Activated naive CD4-positive, alpha-beta T cell treated with anti-CD3 and anti-CD28 coated beads for 36 hours (primary cell): ENCODE results near the gene BEST1. TPM values are rescaled to one million over a fixed set of nuclear protein-coding genes. Genes with fewer than 3 reads are reported as not detected.

Source experiments
- CTCF ChIA-PET: fragments of 350-600 bp; sonication (Branson Sonifier 250); formaldehyde crosslinking; loops from one replicate; lab custom pipeline; 2021; ENCODE audit warnings: antibody characterized with exemption; lab: Charles Lee
- DNase-seq: peaks from one replicate; pipeline ENCODE4 v3.0.0-alpha.2; 2020
- H3K27ac Mint-ChIP-seq: one replicate; pipeline ENCODE4 v1.8.0; 2021; ENCODE audit warnings: mild to moderate bottlenecking, mixed read lengths
- H3K27me3 Mint-ChIP-seq: one replicate; pipeline ENCODE4 v1.8.0; 2021; ENCODE audit warnings: low read depth, mixed read lengths
- H3K36me3 Mint-ChIP-seq: one replicate; pipeline ENCODE4 v1.8.0; 2021; ENCODE audit warnings: low read depth, mixed read lengths
- H3K4me1 Mint-ChIP-seq: one replicate; pipeline ENCODE4 v1.8.0; 2021; ENCODE audit warnings: low read depth, mixed read lengths
- H3K4me3 Mint-ChIP-seq: one replicate; pipeline ENCODE4 v1.8.0; 2021; ENCODE audit warnings: mild to moderate bottlenecking, moderate library complexity, mixed read lengths
- H3K9me3 Mint-ChIP-seq: one replicate; pipeline ENCODE4 v1.8.0; 2021; ENCODE audit warnings: mixed read lengths
- intact Hi-C: fragments of 100-400 bp; cut with micrococcal nuclease; formaldehyde crosslinking; loops from one replicate; pipeline ENCODE4 v1.15.1; 2023
- total RNA-seq, 2 experiments: library from RNA; stranded (reverse); gene quantifications; one replicate each; pipeline ENCODE4 v1.2.3, GENCODE V29; 2021

Gene BEST1
- total RNA-seq, 2 experiments from 2014 or later, result 0.45 to 0.49 TPM

DNA sequence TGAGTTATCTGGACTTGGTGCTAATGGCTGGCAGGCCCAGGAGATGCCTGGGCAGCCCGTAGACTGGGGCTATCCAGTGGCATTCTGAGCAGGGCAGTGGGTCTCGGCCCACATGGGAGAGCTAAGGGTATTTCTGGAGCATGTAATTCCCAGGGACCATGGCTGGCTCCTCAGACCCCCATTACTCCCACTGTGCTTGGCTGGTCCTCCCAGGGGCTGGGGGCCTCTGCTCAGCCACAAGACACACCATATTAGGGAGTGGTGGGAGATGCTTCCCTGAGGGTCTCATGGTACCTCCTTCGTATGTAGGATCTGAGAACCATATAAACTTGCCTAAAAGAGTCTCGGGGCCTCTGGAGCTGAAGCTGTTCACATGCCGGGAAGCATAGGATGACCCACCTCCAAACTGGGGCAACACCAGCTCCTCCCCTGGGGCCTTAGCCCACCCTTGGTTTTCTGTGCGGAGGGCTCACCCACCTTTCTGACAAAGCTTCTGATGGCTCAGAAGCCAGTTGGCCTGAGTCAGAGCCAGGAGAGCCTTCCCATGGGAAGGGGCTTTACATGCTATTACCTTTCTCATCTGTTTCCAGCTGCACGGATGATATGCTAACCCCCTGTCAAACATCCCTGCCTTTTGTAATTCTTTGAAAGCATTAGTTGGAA, 26.8 kb downstream of the BEST1 start:
- no peak for DNase-seq
- Mint-ChIP-seq H3K4me3 (no peak overlapping the region), H3K27me3 (no peaks in the 10 kb centered on the region), H3K27ac (no peak overlapping the region), H3K9me3 (no peaks in the 10 kb centered on the region), H3K4me1 (peaks cover 18% of the 10 kb centered on the region), H3K36me3 (no peaks in the 10 kb centered on the region)
- CTCF ChIA-PET, result interaction anchor here (1.3 kb wide), 1 partner anchor 105 kb away, joined by 7 read pairs; no protein-coding TSS in a partner anchor
- intact Hi-C loops, result no loop called here

DNA sequence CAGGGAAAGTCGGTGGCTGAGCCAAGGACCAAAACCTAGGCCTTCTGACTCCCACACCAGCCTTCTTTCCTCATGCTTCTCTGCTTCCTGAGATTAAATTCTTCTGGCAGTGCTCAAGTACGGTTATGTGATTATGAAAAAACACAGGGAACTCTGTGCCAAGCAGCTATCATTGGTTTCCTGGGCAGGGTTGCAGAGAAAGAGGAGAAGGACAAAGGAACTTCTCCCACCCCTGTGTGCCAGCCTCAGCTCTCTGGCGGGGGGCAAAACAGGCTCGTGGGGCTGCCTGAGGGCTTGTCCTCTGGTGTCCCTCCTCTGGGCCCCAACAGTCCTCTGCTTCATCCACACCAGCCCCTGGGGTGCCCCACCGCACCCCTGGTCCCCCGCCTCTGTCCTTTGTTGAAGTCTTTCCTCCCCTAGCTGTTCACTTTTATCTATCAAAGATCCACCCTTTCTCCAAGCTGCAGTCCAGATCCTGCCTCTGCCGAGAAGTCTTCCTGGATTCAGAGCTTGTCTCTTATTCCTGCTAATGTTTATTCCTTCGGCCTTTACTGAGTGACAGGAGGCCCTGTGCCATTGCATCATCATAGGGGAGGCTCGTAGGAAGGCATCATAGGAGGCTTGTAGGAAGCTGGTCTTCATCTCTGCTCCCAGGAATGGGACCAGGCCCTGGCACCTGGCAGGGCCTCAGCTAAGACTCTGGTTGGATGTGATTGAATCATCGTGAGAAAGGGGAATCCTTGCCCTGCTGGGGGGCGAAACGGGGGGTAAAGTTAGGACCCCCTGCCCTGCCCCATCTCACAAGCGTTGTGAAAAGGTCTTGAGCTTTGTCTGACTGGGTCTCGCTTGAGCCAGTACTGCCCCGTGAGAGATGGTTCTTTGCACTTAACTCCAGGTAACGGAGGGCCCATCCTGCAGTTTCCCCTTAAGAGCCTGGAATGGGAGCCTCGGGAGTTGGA, 28.8 kb downstream of the BEST1 start:
- no peak overlapping the region for H3K4me3 Mint-ChIP-seq
- intact Hi-C loops, result no loop called here
- CTCF ChIA-PET, result interaction anchor here (0.8 to 1.4 kb wide), 3 partner anchors 8 to 103 kb away, joined by 3 to 5 read pairs (median 3); no protein-coding TSS in a partner anchor
- DNase-seq, result no peak
- H3K27ac Mint-ChIP-seq, result no peak overlapping the region
- H3K9me3 Mint-ChIP-seq, result no peaks in the 10 kb centered on the region
- no peaks in the 10 kb centered on the region for H3K27me3 Mint-ChIP-seq
- no peaks in the 10 kb centered on the region for H3K4me1 Mint-ChIP-seq
- H3K36me3 Mint-ChIP-seq, result no peaks in the 10 kb centered on the region

DNA sequence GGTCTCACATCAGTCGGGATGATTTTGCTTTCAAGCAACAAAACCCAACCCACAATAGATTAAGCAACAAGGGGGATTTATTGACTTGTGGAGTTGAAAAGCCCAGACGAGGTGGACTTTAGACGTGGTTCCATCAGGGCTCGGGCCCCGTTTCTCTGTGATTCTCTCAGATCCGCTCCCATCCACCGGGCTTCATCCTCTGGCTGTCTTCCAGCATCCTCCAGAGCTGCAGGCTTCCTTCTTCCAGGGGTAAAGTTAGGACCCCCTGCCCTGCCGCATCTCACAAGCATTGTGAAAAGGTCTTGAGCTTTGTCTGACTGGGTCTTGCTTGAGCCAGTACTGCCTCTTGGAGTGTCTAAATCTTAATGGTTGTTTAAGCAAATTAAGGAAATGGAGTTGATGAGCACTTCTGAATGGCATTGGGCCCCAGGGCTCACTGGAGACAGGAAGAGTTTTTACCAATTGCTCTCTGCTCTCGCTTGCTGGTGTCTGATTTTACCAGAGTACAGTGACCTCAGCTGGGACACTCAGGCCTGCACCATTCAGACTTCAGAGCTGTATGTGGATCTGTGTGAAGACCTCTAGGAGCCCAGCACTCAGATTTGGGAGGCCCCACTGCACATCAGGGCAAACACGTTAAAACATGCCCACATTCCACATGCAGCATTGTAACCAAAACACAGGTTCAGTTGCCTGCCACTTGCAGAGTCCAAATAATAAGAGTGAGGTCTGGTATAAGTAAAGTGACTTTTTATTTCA, 30.8 kb downstream of the BEST1 start:
- DNase-seq, result no peak
- H3K27ac Mint-ChIP-seq, result peak overlapping the region; percentile 63
- H3K9me3 Mint-ChIP-seq, result no peaks in the 10 kb centered on the region
- H3K27me3 Mint-ChIP-seq, result no peaks in the 10 kb centered on the region
- CTCF ChIA-PET, result no interaction called here
- H3K36me3 Mint-ChIP-seq, result no peaks in the 10 kb centered on the region
- no peak overlapping the region for H3K4me3 Mint-ChIP-seq
- H3K4me1 Mint-ChIP-seq, result no peaks in the 10 kb centered on the region
- intact Hi-C loops, result no loop called here

DNA sequence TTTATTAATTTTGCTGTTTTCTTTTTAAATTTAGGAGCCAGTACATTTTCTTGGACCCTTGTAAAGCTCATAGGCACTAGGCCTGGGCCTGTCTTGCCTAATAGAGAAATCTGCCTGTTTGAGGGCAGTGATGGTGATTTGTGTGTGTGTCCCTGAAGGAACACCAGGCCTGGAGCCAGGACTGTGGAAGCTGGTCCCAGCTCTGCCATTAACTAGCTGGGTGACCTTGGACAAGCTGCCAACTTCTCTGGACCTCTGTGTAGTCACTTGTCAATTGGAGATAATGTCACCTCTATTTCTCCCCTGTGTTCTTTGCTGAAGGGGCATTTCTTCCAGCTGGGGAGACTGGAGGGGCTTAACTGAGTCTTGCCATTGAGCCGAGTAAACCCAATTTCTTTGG, 33.3 kb downstream of the BEST1 start:
- intact Hi-C loops, result no loop called here
- H3K9me3 Mint-ChIP-seq, result peaks cover 10% of the 10 kb centered on the region
- no peaks in the 10 kb centered on the region for H3K27me3 Mint-ChIP-seq
- no peaks in the 10 kb centered on the region for H3K4me1 Mint-ChIP-seq
- H3K4me3 Mint-ChIP-seq, result no peak overlapping the region
- no peak for DNase-seq
- no peaks in the 10 kb centered on the region for H3K36me3 Mint-ChIP-seq
- CTCF ChIA-PET, result interaction anchor here (0.9 to 1.5 kb wide), 3 partner anchors 10 to 36 kb away, joined by 3 to 5 read pairs (median 3); no protein-coding TSS in a partner anchor
- no peak overlapping the region for H3K27ac Mint-ChIP-seq

- Mint-ChIP-seq H3K27ac (no peak overlapping the region), H3K4me1 (no peaks in the 10 kb centered on the region), H3K4me3 (no peak overlapping the region), H3K9me3 (peaks cover 28% of the 10 kb centered on the region), H3K27me3 (no peaks in the 10 kb centered on the region), H3K36me3 (no peaks in the 10 kb centered on the region)
- CTCF ChIA-PET, result interaction anchor here (0.9 to 1.4 kb wide), 3 partner anchors 39 to 97 kb away, joined by 3 read pairs; no protein-coding TSS in a partner anchor
- no peak for DNase-seq
- intact Hi-C loops, result no loop called here
These were observed 35.7 kb downstream of the BEST1 start for GRCh38 chr11:61985869-61986268.

DNA sequence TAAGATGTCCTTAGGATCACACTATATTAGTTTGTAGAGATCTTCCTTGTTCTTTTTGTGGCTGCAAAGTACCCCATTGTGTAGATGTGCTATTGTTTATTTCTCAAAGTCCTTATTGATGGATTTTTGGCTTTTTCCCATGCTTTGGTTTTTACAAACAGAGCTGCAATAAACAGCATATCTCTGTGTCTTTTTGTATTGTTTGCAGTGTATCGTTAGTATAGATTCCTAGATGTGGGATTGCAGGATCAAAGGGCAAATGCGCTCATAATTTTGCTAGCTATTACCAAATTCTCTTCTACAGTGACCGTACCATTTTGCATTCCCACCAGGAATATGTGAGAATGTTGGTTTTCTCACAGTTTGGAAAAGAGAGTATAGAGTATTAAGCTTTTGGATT, 44.8 kb downstream of the BEST1 start:
- Mint-ChIP-seq H3K36me3 (peaks cover 14% of the 10 kb centered on the region), H3K4me3 (no peak overlapping the region), H3K4me1 (no peaks in the 10 kb centered on the region), H3K27me3 (no peaks in the 10 kb centered on the region), H3K27ac (no peak overlapping the region), H3K9me3 (peaks cover 27% of the 10 kb centered on the region)
- CTCF ChIA-PET, result interaction anchor here (0.8 kb wide), 1 partner anchor 222 kb away, joined by 3 read pairs; no protein-coding TSS in a partner anchor
- no peak for DNase-seq
- intact Hi-C loops, result no loop called here

DNA sequence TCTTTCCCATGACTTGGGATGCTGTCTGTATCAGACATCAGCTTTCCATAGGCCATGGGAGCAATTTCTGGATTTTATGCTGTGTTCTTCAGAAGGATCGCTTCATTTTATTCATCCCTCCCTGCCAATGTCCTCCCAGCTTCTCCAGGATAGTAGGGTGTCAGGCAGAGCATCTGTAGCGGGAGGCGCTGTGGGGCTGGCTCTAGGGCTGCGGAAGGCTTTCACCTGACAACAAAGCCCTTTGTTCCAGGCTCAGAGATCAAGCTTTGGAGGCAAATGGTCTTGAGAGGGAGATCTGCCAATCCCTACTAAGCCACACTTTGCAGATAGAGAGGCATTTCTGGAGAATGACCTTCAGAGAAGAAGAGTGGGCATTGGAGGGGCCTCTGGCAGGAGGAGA, 46.8 kb downstream of the BEST1 start:
- Mint-ChIP-seq H3K4me1 (no peaks in the 10 kb centered on the region), H3K9me3 (peaks cover 17% of the 10 kb centered on the region), H3K4me3 (no peak overlapping the region), H3K27me3 (no peaks in the 10 kb centered on the region), H3K36me3 (peaks cover 14% of the 10 kb centered on the region), H3K27ac (no peak overlapping the region)
- intact Hi-C loops, result no loop called here
- CTCF ChIA-PET, result no interaction called here
- no peak for DNase-seq

GRCh38 chr11:61999141-61999975, 49.2 kb downstream of the BEST1 start:
- H3K4me1 Mint-ChIP-seq, result no peaks in the 10 kb centered on the region
- H3K27me3 Mint-ChIP-seq, result no peaks in the 10 kb centered on the region
- DNase-seq, result no peak
- peaks cover 14% of the 10 kb centered on the region for H3K36me3 Mint-ChIP-seq
- peak overlapping the region; percentile 65 for H3K27ac Mint-ChIP-seq
- intact Hi-C loops, result no loop called here
- no peak overlapping the region for H3K4me3 Mint-ChIP-seq
- CTCF ChIA-PET, result no interaction called here
- peaks cover 14% of the 10 kb centered on the region for H3K9me3 Mint-ChIP-seq

DNA sequence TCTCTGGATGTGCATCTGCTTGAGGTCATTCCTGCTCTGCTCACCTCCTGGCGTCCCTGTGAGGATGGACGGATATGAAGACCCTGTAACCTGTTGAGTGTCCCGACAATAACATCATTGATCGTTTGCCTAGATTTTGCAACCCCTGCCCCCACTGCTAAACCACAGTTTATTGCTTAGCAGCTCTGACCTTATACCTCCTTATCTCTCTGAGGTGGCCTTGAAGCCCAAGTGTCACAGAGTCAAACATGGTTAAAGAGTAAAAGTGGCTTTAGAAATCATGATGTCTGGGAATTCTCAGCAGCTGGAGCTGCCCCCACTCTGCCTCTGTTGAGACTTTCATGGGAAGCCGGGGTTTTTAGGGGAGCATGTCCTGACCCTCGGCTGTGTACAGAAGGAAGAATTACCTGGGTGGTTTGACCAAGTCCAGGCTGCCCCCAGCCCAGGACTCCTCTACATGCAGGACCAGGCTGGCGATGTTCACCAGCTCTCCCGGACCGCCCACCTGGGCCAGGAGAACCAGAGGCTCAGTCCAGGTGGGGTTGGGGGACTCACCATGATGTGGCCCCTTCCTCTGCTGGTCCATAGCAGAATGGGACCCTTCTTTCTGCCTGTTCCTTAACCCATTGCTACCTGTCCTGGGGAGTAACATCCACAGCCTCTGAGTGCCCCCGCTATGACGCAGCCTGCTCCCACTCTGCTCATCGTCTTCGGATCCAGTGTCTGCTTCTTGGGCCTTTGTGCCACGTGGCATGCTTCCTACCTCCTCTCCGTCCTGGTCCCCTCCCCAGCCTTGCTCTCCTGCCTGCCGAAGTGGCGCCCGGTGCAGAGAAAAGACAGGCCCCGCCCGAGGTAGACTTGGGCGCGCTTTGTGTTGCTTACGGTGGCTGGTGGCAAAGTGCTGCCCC, 50.6 kb downstream of the BEST1 start:
- no peak overlapping the region for H3K4me3 Mint-ChIP-seq
- no peaks in the 10 kb centered on the region for H3K27me3 Mint-ChIP-seq
- peaks cover 14% of the 10 kb centered on the region for H3K9me3 Mint-ChIP-seq
- peak overlapping the region; percentile 24 for H3K27ac Mint-ChIP-seq
- H3K4me1 Mint-ChIP-seq, result no peaks in the 10 kb centered on the region
- no peak for DNase-seq
- peaks cover 14% of the 10 kb centered on the region for H3K36me3 Mint-ChIP-seq
- CTCF ChIA-PET, result no interaction called here
- intact Hi-C loops, result no loop called here

GRCh38 chr11:62001450-62002191, 51.5 kb downstream of the BEST1 start:
- Mint-ChIP-seq H3K9me3 (peaks cover 14% of the 10 kb centered on the region), H3K4me3 (no peak overlapping the region), H3K4me1 (no peaks in the 10 kb centered on the region), H3K36me3 (peaks cover 14% of the 10 kb centered on the region), H3K27me3 (no peaks in the 10 kb centered on the region), H3K27ac (no peak overlapping the region)
- intact Hi-C loops, result no loop called here
- no peak for DNase-seq
- CTCF ChIA-PET, result no interaction called here
